Neural progenitor cell (in vitro differentiated cells): Measurements from ENCODE around the gene PPP1CB.

Experiments
- CTCF ChIP-seq: fragments of 200-600 bp; sonication (generic); IDR thresholded peaks from 2 replicates; pipeline ENCODE4 v1.5.1; 2017; ENCODE audit warnings: antibody characterized with exemption, mild to moderate bottlenecking
- EZH2 ChIP-seq: fragments of 200-600 bp; sonication (generic); IDR thresholded peaks from 2 replicates; pipeline ENCODE4 v1.6.1; 2017; ENCODE audit warnings: antibody characterized with exemption, mild to moderate bottlenecking, moderate library complexity
- EZH2phosphoT487 ChIP-seq: fragments of 200-600 bp; sonication (generic); IDR thresholded peaks from 2 replicates; pipeline ENCODE4 v1.6.1; 2017; ENCODE audit warnings: antibody characterized with exemption

- TF ChIP-seq CTCF (no peak), EZH2 (no peak), EZH2phosphoT487 (no peak)
Measured at GRCh38 chr2:28751956-28752630, 463 bp downstream of the PPP1CB start.
